ENCODE results near the gene ASPG. TPM values are rescaled to one million over a fixed set of nuclear protein-coding genes. Genes with fewer than 3 reads are reported as not detected.

Gene ASPG
- total RNA-seq, 2 experiments from 2014 or later: not detected

- H3K4me3 Mint-ChIP-seq: no peak overlapping the region
- no peaks in the 10 kb centered on the region for H3K9me3 Mint-ChIP-seq (ENCODE audit: insufficient read depth)
- DNase-seq (no peak), ATAC-seq (no peak)
- ChIA-PET CTCF (no interaction called here), POLR2A (no interaction called here)
- no peaks in the 10 kb centered on the region for H3K4me1 Mint-ChIP-seq (ENCODE audit: low read depth)
- no peak overlapping the region for H3K27ac Mint-ChIP-seq
- H3K27me3 Mint-ChIP-seq (ENCODE audit: low read depth): peaks cover 28% of the 10 kb centered on the region
- no peaks in the 10 kb centered on the region for H3K36me3 Mint-ChIP-seq (ENCODE audit: low read depth)
Measured at GRCh38 chr14:104118006-104118844, 32.7 kb downstream of the ASPG start.

DNA sequence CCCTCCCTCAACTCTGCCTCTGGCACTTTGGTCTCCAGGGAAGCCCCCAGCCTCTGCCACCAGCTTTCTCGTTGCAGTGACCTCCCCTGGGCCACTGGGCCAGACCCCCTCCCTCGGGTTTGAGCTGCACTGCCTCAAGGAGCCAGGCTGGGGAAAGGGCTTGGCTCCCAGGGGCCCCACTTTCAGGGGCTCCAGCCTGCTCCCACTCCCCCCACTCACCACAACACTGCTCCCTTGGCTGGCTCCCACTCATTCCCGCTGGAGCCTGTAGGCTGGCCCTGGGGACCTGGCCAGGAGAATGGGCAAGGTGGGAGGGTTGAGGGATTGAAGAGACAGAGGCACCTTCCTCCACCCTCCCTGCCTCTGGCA is 33.6 kb downstream of the ASPG start:
- no peaks in the 10 kb centered on the region for H3K4me1 Mint-ChIP-seq (ENCODE audit: low read depth)
- no peak overlapping the region for H3K4me3 Mint-ChIP-seq
- no peak for ATAC-seq
- H3K27me3 Mint-ChIP-seq (ENCODE audit: low read depth): peaks cover 28% of the 10 kb centered on the region
- CTCF ChIA-PET: no interaction called here
- POLR2A ChIA-PET: no interaction called here
- H3K36me3 Mint-ChIP-seq (ENCODE audit: low read depth): no peaks in the 10 kb centered on the region
- no peak overlapping the region for H3K27ac Mint-ChIP-seq
- no peak for DNase-seq
- H3K9me3 Mint-ChIP-seq (ENCODE audit: insufficient read depth): peaks cover 5% of the 10 kb centered on the region

DNA sequence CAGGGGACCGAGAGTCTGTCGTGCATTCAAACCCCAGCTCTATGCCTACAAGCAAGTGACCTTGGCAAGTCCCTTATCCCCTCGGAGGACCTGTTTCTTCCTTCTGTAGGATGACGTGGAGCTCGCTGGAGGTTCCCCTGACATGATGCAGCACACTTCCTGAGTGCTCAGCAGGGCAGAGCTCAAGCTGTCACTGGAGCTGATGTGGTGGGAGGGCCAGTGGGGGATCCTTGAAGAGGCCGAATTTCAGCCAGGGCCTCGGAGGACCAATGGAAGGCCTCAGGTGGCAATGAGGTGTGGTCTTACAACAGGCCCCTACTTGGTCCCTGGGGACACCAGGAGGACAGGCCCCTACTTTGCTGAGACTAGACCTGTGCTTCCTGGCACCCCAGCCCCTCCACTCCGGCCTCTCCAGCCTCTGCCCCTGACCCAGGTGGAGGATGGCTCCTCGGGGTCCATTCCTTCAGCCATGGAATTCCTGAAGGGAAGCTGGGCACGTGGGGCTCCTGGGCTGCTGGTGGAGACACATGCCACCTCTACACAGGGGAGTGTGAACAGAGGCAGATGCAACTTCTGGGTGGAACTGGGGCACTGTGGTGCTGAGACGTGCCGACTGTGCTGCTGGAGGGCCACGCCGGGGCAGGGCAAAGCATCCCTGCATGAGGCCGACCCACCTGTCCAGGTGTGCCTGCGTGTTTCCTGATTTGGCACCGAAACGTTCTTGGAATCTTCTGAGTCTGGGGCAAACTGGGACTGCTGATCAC is 34.2 kb downstream of the ASPG start:
- no peak overlapping the region for H3K27ac Mint-ChIP-seq
- peaks cover 6% of the 10 kb centered on the region for H3K9me3 Mint-ChIP-seq (ENCODE audit: insufficient read depth)
- no peak overlapping the region for H3K4me3 Mint-ChIP-seq
- no peaks in the 10 kb centered on the region for H3K36me3 Mint-ChIP-seq (ENCODE audit: low read depth)
- ChIA-PET CTCF (no interaction called here), POLR2A (no interaction called here)
- H3K4me1 Mint-ChIP-seq (ENCODE audit: low read depth): no peaks in the 10 kb centered on the region
- DNase-seq (no peak), ATAC-seq (no peak)
- peaks cover 28% of the 10 kb centered on the region for H3K27me3 Mint-ChIP-seq (ENCODE audit: low read depth)

GRCh38 chr14:104120281-104120741 is 34.8 kb downstream of the ASPG start:
- DNase-seq: no peak
- no peaks in the 10 kb centered on the region for H3K36me3 Mint-ChIP-seq (ENCODE audit: low read depth)
- CTCF ChIA-PET: no interaction called here
- POLR2A ChIA-PET: no interaction called here
- ATAC-seq: no peak
- peaks cover 6% of the 10 kb centered on the region for H3K9me3 Mint-ChIP-seq (ENCODE audit: insufficient read depth)
- no peak overlapping the region for H3K27ac Mint-ChIP-seq
- H3K4me1 Mint-ChIP-seq (ENCODE audit: low read depth): no peaks in the 10 kb centered on the region
- no peak overlapping the region for H3K4me3 Mint-ChIP-seq
- H3K27me3 Mint-ChIP-seq (ENCODE audit: low read depth): peaks cover 28% of the 10 kb centered on the region

DNA sequence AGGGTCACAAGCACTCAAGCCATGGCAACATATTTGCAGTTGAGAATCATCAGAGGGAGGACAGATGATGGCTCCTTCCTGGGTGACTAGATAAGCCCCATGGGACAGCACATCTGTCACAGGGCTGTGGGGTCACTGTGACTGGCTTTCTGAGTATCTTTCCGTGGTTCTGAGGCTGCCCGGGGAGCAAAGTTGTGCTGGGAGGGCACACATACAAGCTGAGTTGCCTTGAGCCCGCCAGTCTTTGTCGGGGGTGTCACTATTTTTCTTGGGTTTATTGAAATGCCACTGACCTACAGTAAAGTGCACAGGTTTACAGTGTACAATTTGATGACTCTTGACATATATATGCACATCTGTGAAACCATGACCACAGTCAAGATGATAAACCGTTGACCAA is 35.6 kb downstream of the ASPG start:
- Mint-ChIP-seq H3K27me3 (ENCODE audit: low read depth) (peaks cover 23% of the 10 kb centered on the region), H3K36me3 (ENCODE audit: low read depth) (no peaks in the 10 kb centered on the region), H3K27ac (no peak overlapping the region), H3K9me3 (ENCODE audit: insufficient read depth) (peaks cover 6% of the 10 kb centered on the region), H3K4me3 (no peak overlapping the region), H3K4me1 (ENCODE audit: low read depth) (no peaks in the 10 kb centered on the region)
- ChIA-PET POLR2A (interaction anchor here (0.8 kb wide), 1 partner anchor 204 kb away, joined by 4 read pairs; no protein-coding TSS in a partner anchor), CTCF (no interaction called here)
- DNase-seq (no peak), ATAC-seq (no peak)

DNA sequence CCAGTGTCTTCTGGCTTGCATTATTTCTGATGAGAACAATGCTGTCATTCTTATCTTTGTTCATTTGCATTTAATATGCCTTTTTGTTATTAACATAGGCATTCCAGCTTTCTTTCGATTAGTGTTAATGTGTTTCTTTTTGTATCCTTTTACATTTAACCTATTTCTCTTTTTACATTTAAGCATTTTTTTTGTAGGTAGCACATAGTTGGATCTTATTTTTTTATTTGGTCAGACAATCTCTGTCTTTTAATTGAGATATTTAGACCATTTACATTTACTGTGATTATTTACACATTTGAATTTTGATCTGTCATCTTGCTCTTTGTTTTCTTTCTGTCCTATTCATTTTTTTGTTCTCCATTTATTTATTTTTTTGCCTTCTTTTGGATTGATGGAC is 38.4 kb downstream of the ASPG start:
- CTCF ChIA-PET: no interaction called here

GRCh38 chr14:104125011-104125410 is 39.5 kb downstream of the ASPG start:
- ATAC-seq (no peak), DNase-seq (no peak)
- Mint-ChIP-seq H3K4me3 (no peak overlapping the region), H3K36me3 (ENCODE audit: low read depth) (peaks cover 2% of the 10 kb centered on the region), H3K27me3 (ENCODE audit: low read depth) (peaks cover 8% of the 10 kb centered on the region), H3K4me1 (ENCODE audit: low read depth) (no peaks in the 10 kb centered on the region), H3K27ac (no peak overlapping the region), H3K9me3 (ENCODE audit: insufficient read depth) (peaks cover 17% of the 10 kb centered on the region)
- ChIA-PET POLR2A (no interaction called here), CTCF (interaction anchor here (2.4 kb wide), 1 partner anchor 47 kb away, joined by 8 read pairs; no protein-coding TSS in a partner anchor)

More for the DNA sequence above, 38.4 kb downstream of the ASPG start:
- POLR2A ChIA-PET: no interaction called here
- Mint-ChIP-seq H3K9me3 (ENCODE audit: insufficient read depth) (peaks cover 9% of the 10 kb centered on the region), H3K27me3 (ENCODE audit: low read depth) (peaks cover 12% of the 10 kb centered on the region), H3K36me3 (ENCODE audit: low read depth) (no peaks in the 10 kb centered on the region), H3K4me3 (no peak overlapping the region), H3K27ac (no peak overlapping the region), H3K4me1 (ENCODE audit: low read depth) (no peaks in the 10 kb centered on the region)
- ATAC-seq: no peak
- no peak for DNase-seq

GRCh38 chr14:104126753-104127152 is 41.3 kb downstream of the ASPG start:
- Mint-ChIP-seq H3K4me3 (no peak overlapping the region), H3K27ac (no peak overlapping the region), H3K27me3 (ENCODE audit: low read depth) (peaks cover 7% of the 10 kb centered on the region), H3K36me3 (ENCODE audit: low read depth) (peaks cover 2% of the 10 kb centered on the region), H3K9me3 (ENCODE audit: insufficient read depth) (peaks cover 19% of the 10 kb centered on the region), H3K4me1 (ENCODE audit: low read depth) (no peaks in the 10 kb centered on the region)
- ChIA-PET CTCF (interaction anchor here (2.4 kb wide), 1 partner anchor 49 kb away, joined by 8 read pairs; no protein-coding TSS in a partner anchor), POLR2A (no interaction called here)
- DNase-seq (no peak), ATAC-seq (no peak)

- ChIA-PET POLR2A (no interaction called here), CTCF (interaction anchor here (2.7 kb wide), 1 partner anchor 51 kb away, joined by 20 read pairs; no protein-coding TSS in a partner anchor)
- ATAC-seq (no peak), DNase-seq (no peak)
- Mint-ChIP-seq H3K36me3 (ENCODE audit: low read depth) (peaks cover 2% of the 10 kb centered on the region), H3K4me1 (ENCODE audit: low read depth) (no peaks in the 10 kb centered on the region), H3K9me3 (ENCODE audit: insufficient read depth) (peaks cover 16% of the 10 kb centered on the region), H3K4me3 (no peak overlapping the region), H3K27me3 (ENCODE audit: low read depth) (peaks cover 8% of the 10 kb centered on the region), H3K27ac (no peak overlapping the region)
Measured at GRCh38 chr14:104128981-104129380, 43.5 kb downstream of the ASPG start.

DNA sequence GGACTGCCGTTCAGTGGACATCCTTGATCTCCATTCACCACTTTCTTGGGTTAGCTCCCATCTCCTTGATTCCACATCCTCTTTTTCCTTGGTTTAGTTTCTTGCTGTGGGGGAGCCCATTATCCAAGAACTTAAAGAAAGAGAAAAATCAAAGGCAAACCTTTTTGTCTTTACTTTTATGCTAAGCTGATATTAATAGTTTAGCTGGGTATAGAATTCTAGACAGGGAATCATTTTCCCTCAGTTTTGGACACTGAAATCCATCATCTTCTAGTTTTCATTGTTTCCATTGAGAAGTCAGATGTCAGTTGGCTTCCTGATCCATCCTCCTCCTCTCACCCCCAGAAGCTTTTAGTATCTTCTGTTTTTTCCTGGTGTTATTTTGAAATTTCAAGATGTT is 44.1 kb downstream of the ASPG start:
- H3K9me3 Mint-ChIP-seq (ENCODE audit: insufficient read depth): peaks cover 13% of the 10 kb centered on the region
- H3K27ac Mint-ChIP-seq: no peak overlapping the region
- ChIA-PET CTCF (interaction anchor here (2.7 kb wide), 1 partner anchor 51 kb away, joined by 20 read pairs; no protein-coding TSS in a partner anchor), POLR2A (no interaction called here)
- H3K27me3 Mint-ChIP-seq (ENCODE audit: low read depth): peaks cover 9% of the 10 kb centered on the region
- ATAC-seq: no peak
- H3K36me3 Mint-ChIP-seq (ENCODE audit: low read depth): peaks cover 2% of the 10 kb centered on the region
- DNase-seq: no peak
- H3K4me1 Mint-ChIP-seq (ENCODE audit: low read depth): no peaks in the 10 kb centered on the region
- no peak overlapping the region for H3K4me3 Mint-ChIP-seq

DNA sequence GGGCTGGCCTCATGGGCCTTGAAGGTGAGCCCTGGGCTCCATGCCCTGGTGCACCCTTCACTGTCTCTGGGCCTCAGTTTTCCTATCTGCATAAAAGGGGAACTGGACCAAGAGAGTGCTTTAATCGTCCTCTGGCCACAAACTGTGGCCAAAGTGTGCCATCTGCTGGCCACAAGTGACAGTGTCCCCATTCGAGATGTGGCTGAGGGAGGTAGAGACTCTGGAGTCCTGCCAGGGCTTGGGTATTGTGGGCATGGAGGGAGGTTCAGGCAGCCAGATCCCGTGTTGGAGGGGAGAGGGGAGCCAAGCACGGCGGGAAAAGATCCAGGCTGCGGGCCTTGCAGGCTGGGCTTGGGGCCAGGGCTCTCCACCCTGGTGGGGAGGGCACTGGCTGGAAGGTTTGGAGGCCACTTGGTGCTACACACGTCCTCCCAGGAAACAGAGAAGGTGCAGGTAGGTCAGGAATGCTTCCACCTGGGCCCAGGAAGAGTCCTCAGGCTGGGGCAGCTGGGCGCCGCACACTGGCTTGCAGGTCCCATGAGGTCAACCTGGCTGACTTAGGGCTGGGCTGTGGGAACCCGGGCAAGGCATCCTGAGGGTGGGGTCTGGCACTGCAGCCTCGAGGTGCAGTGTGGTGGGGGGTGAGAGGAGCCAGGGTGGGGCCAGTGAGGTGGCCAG is 45.6 kb downstream of the ASPG start:
- ChIA-PET POLR2A (no interaction called here), CTCF (interaction anchor here (1.8 to 2.7 kb wide), 2 partner anchors 53 kb away, joined by 8 to 20 read pairs; no protein-coding TSS in a partner anchor)
- Mint-ChIP-seq H3K36me3 (ENCODE audit: low read depth) (peaks cover 2% of the 10 kb centered on the region), H3K27ac (no peak overlapping the region), H3K4me1 (ENCODE audit: low read depth) (no peaks in the 10 kb centered on the region), H3K9me3 (ENCODE audit: insufficient read depth) (peaks cover 13% of the 10 kb centered on the region), H3K27me3 (ENCODE audit: low read depth) (peaks cover 14% of the 10 kb centered on the region), H3K4me3 (no peak overlapping the region)
- ATAC-seq (no peak), DNase-seq (no peak)

Data from activated CD8-positive, alpha-beta T cell treated with anti-CD3 and anti-CD28 coated beads, Interleukin-2, amount 10 ng/mL, durations not matched to agents 7 days and 5 days (primary cell).